HG02763 (cell line): ENCODE measurements around the gene HNMT.

ENCODE experiments used
- ATAC-seq: cut with Tn5 transposase; IDR thresholded peaks from one replicate; pipeline ENCODE4 v1.9.1; 2021; ENCODE audit warnings: mild to moderate bottlenecking, moderate library complexity; ENCODE audit not compliant: unreplicated experiment

The HNMT gene

DNA sequence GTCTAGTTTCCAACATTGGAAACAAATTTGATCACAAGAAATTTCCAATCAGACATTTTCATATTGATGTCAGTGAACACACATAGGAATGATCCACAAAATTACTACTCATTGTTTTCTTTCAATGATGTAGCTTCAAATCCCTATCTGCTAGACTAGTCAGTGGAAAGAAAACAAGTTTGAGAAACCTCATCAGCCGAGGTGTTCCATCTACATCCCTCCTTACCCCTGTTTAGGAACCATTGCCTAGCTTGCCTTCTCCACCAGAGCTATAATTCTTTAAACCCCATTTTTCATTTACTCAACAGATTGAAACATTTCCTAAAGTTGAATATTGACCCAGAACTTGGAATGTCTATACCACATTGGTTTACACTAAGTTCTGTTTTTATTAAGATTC lies 45.3 kb downstream of the HNMT start:
- ATAC-seq: no peak

DNA sequence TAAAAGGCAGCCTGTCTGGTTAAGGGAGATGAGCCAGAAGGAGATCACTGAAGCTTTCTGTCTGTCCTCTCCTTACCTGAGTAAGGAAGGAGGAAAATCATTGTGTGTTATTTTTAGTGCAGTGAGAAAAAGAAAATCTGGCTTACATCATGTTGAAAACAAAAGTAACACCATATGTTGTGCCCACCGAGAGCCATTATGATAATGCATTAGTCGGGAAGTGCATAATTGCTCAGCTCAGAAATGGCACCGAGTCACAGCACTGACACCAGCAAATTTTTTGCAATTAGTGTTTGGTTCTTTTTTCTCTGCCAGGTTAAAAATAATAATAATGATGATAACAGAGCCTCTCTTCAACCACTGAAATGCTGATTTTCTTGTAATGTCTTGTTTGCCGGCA lies 46.6 kb downstream of the HNMT start:
- no peak for ATAC-seq

DNA sequence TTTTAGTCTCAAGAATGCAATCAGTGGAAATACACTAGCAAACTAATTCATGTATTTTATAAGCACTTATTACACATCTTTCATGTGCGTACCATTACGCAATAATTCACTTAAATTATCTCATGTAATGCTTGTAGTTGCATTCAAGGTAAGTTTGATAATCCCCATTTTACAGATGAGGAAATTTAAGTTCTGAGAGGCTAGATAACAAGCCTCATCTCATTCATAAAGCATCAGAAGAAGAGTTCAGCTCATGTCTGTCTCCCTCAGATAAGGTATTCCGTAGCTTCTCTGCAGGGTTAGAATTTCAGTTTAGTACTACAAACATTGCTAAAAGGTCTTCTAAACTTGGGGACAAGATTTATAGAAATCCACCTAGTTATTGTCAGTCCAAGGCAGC lies 47.8 kb downstream of the HNMT start:
- no peak for ATAC-seq

DNA sequence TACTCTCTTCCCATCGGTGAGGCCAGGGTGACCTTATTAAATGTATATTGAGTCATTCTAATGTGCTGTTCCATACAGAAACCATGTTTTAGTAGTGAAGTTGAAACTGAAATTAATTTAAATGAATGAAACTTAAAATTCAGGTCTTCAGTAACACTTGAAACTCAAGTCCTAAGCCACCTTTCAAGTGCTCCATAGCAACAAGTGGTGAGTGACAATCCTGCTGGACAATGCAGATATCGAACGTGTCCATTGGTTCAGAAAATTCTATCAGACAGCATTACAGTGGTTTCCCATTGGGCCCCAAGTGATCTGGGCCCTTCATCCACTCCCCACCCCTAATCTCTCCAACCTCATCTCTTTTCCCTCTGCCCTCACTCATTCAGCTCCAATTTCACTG lies 48.7 kb downstream of the HNMT start:
- ATAC-seq: no peak

DNA sequence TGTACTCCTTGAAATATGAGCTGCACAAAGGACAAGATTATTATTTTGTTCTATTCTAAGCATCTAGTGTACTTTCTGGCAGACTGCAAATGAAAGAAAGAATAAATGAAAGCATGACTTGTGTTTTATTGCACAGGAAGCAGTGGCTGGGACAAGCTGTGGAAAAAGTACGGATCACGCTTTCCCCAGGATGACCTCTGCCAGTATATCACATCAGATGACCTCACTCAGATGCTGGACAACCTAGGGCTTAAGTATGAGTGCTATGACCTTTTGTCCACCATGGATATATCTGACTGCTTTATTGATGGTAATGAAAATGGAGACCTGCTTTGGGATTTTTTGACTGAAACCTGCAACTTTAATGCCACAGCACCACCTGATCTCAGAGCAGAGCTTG lies 49.4 kb downstream of the HNMT start:
- no peak for ATAC-seq

DNA sequence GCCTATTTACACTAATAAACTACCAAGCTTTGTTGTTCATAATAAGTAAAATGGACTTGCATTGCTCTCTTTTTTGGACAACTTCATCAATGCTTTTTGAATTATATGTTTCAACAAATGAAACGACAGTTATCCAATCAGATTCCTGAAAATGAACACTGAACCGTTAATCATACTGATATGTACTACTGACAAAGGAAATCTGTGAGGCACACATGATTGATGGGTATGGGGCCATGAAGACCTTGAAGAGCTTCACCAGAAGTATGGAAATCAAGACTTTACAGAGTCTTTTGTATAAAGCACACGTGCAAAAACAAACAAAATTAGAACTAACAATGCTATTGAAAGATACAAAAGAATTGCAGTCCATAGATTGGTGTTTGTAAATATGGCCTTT lies 51.2 kb downstream of the HNMT start:
- no peak for ATAC-seq

DNA sequence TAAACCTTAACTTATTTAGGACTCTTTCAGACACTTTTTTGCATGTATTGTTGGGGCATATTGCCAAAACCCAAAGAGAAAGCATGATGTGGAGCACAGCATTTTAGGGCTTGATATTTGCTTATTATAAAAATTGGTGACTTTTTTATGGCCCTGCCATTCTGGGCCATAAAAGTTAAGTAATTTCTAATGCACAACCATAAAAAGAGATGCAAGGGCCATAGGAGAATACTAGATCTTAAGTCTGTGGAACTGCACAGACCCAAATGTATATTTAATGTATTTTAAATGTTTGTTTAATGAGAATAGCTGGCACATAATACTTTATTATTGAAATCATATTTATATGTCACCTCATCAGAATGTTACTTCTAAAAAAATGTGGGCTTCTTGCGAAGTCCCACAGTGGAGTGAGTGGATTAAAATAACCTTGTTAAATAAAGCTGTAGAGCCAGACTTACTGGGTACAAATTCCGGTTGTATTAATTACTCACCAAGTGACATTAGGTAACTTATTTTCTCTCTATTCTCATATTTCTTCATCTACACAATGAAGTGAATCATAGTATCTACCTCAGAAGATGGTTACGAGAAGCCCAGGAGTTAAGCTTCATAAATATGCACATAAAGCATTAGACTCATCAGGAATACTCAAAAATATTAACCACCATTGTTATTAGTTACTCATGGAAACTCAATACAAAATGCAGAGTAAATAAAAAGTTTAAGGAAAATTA lies 52.2 kb downstream of the HNMT start:
- ATAC-seq: no peak

DNA sequence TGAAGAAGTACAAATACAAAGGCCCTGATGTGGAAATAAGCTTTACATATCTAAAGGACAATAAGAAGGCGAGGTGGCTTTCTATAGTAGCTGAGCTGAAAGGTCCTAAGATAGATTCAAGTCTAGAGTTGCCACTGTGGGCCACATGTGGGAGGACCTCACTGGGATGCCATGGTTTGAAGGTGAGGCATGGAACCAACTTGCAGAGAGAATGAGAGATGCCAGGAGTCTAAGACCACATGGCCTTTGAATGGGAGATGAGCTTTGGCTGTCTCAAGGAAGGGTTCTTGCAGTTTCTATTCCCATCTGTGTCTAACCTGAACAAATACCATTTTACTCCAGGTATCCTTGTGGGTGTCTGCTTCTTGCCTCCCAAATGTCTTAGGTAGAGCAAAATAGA lies 53.6 kb downstream of the HNMT start:
- no peak for ATAC-seq

DNA sequence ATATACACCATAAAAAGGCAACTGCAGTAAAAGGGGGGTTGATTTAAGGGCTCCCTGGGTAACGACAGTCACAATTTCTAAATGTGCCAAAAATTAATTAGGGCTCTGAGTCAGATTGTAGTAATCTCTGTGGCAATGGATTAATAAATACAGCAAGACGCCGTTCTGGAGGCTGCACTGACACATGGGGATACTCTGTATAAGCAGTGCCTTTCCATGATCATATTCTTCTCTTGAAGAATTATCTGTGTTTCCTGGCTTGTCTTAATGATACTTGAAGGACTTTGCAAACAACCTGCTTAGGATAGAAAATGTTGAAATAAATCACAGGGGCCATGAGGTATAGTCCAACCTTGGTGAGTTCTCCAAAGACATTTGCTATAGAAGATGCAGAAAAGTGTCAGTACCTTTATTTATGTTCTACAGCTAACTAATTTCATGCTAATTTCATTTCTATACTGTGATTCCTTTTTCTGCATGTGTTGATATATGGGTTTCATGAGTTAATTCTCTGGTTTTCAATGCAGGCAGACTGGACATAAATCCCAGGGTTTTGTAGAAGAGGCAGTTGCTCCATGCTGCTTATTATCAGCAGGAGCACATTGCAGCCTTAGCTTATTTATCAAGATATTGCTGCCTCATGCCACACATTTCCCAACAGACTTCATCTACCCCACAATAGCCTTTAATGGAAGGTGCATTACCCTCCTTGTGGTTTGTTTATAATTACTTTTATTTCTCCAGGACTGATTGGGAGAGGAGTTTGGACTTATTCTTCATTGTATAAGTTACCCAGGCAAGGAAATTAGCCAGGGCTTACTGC lies 54.8 kb downstream of the HNMT start:
- no peak for ATAC-seq

DNA sequence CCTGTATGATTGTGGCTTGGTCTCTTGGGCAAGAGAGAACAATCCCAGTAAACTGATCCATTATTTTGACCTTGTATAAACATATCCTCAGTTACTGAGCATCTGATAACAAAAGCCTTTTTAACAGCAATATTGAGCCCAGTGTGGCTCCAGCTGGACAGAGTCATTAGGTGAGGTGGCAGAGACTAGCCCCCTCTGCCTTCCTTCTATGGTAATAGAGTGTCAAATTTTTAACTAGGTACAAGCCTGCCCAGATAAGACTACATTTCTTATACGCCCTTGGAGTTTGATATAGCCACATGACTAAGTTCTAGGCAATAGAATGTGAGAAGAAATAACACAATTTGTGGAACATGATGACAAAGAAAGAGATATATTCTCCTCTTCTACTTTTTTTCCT lies 56.2 kb downstream of the HNMT start:
- no peak for ATAC-seq

DNA sequence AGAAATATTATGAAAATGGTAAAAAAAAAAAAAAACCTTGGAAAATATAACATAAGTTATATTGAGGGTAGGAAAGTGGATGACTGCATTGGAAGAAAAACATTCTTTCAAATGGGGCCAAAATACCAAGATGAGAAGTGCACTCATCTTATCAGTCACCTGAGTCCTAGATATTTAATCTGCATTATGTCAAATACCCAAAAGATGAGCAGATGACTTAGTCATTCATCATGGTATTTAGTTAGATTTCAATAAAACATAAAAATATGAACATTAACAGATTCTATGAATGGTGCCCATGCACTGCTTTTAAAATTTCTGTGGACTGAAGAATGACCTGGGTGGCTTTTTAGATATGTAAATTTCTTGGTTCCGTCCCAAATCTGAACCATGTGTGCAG lies 56.9 kb downstream of the HNMT start:
- ATAC-seq: no peak

DNA sequence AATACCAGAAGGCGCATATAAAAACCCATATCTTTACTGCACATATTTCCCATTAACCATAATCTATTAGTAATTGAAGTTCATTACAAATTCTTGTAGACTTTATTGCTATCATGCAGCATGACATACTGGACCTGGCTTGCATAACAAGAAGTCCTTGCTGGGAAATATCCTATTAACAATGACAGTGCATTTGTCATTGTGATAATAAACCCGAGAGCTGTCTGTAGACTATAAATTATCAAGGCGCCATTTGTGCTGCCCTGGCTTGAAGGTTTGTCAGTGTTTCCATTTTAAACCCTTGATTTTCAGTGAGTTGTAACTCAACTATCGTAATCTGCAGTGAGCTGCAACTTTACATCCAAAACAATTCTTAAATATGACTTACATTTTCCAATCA lies 59.0 kb downstream of the HNMT start:
- no peak for ATAC-seq

DNA sequence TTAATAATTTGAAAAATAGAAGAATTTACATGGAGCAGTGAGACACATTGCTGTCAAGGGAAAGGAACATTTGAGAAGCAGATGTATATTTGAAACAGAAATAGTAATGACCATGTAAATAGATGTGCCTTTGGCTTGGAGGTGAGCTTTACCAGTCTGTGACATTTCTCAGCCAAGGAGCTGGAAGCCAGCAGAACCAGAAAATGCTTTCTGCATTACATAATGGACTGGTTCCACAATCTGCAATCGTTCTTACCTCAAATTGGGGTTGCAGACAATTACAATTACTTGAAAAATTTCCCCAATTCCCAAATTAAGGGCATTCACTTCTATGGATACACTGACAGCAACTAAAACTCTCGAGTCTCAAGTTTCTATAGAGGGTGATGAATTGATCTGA lies 59.7 kb downstream of the HNMT start:
- no peak for ATAC-seq

DNA sequence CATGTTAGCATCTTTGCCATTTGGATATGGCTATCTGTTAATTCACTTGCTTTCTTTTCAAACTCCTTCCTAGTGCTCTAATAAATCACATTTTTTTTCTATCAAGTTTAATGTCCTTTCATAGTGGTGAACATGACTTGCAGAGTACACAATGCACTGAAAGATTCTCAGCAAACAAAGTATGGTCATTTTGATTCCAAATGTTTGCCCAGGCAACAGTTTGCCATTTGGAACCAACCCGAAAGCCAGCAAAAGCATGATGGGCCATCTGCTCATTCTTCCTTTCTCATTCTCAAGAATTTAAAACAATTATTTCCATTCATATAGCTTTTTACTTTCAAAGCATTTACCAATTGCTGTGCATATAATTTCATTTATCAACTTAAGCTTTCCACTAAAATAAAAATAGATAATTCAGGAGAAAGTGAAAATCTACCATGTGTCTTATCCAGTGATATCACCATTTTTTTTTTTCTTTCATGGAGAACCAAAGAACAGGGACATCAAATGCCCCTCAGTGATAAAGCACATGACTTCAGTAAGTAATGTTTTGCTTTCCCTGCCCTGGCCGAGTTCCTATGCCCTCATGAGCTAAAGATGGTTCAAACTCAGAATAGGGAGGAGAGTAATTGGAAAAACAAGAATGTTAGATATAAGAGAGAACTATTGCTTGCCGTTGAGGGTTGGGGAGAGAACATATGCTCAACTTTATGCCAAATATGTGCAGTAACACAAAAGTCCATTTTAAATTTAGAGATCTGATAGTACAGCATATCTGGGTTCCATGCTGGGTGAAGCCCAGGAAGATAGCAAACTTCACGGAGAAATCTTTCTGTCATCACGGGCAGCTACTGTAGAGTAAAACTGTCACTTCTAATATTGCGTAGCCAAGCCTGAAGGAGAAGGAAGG lies 62.1 kb downstream of the HNMT start:
- no peak for ATAC-seq

DNA sequence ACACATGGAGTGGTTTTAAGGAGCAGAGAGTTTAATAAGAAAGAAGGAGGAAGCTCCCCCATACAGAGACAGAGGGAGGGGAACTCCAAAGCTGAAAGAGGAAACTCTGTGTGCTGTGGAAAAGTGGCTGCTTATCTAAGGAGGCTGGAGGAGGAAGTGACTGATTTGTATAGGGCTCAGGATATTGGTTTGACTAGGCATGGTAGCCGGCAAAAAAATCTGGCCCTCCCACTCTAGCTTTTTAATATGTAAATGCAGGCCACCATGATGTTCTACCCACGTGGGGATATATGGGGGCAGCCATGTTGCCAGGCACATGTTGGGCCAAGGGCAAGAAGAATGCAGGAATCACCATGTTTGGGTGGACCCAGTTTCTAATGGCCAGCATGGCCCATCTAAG lies 64.3 kb downstream of the HNMT start:
- ATAC-seq: peak; percentile 44

DNA sequence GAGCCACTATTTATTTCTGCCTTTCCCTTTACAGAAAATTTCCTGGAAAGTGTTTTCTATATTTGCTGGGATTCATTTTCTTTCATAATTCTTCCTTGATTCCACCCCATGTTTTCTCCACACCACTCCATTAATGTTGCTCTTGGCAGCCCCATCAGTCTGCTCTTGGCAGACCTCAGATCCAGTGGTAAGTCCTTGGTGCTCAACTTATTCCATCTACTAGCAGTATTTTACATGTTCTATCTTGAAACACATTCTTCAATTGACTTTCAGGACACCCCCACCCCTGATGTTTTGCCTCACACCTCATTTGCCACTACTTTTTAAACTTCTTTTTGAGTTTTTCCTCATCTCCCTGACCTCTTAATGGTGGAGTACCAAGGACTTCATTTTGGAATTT lies 65.0 kb downstream of the HNMT start:
- no peak for ATAC-seq

DNA sequence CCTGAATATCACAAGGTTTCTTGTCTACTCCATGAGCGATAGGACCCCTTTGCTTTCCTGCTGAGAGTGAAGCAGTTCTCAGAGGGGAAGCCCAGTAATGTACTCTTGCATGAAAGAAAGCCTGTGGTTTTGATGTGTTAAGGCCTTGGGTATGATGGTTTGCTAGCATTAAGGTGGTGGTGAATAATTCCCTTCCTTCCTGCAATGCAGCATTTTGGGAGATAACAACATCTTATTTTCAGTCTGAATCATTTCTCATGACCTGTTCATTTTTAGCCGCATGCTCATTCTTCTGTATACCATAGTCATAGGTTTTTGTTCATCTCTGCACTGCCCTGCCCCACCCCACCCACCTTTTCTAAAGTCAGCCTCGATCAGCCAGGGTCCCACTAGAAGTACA lies 66.2 kb downstream of the HNMT start:
- peak; percentile 78 for ATAC-seq

DNA sequence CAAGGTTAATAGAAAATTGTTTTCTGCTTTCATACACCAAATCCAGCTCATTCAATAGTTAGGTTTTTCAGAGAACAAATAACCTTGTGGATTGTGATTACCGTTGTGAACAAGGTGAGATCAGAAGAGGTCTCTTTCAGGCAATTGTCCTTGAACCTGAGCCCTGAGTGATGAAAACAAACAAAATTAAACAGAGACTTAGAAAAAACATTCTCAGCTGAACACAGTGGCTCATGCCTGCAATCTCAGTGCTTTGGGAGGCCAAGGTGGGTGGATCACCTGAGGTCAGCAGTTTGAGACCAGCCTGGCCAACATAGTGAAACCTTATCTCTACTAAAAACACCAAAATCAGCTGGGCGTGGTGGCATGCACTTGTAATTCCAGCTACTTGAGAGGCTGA lies 68.1 kb downstream of the HNMT start:
- no peak for ATAC-seq

DNA sequence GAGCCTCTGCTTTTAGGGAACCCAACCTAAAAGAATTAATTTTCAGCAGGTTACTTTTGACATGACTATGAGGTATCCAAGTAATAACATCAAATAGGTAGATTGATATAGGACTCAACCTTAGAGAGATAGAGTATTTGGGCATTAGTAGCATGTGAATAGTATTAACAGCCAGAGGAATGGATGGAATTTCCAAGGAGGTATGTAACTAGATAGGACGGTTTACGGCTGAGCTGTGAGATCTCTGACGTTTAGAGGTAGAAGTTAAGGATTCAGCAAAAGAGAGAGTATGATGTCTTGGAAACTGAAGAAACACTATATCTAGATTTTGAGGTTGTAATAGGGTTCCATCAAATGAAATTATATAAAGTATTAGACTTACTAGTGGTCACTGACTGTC lies 70.3 kb downstream of the HNMT start:
- ATAC-seq: no peak

DNA sequence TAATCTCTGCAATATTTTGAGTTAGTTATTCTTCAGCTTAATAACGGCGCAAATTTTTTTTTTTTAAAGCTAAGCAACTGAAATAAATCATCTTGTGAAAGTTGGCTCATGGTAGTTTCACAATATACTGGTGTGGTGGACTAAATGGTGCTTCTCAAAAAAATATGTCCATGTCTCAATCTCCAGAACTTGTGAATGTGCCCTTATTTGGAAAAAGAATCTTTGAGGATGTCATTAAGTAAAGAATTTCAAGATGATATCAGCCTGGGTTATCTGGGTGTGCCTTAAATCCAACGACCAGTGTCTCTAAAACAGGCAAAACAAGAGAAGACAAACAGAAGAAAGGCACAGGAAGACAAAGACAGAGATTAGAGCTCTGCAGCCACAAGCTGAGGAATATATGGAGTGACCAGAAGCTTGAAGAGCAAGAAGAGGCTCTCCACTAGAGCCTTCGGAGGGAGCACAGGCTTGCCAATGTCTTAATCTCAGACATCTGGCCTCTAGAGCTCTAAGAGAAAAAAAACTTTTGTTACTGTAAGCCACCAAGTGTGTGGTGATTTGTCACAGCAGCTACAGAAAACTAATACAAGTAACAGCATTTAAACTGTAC lies 71.4 kb downstream of the HNMT start:
- no peak for ATAC-seq

DNA sequence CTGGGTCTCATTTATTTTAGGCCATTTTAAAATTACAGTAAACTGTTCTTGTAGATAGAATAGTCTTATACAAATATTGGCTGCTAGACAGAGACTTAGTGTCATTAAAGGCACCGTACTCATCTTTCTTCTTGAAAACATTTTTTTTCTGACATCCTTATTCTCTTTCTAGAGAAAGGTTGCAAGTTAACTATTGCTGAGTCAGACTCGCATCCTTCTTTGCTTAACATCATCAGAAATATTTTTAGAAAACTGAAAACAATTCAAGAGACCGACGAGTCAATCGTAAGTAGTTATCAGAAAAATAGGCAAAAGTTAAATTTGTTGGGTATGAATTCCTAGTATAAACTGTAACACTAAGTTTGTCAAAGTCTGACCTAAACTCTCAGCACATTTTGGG lies 72.2 kb downstream of the HNMT start:
- no peak for ATAC-seq
